Activated CD4-positive, alpha-beta T cell treated with anti-CD3 and anti-CD28 coated beads, Interleukin-2, amount 10 ng/mL, durations not matched to agents 24 days and 14 days (primary cell): ENCODE measurements around the gene KRT73. TPM values are rescaled to one million over a fixed set of nuclear protein-coding genes. Genes with fewer than 3 reads are reported as not detected.

Experiments
- DNase-seq: peaks from one replicate; pipeline ENCODE4 v3.0.0; 2022
- H3K27ac Mint-ChIP-seq: one replicate; pipeline ENCODE4 v1.8.0; 2022; ENCODE audit warnings: mild to moderate bottlenecking, mixed read lengths
- H3K27me3 Mint-ChIP-seq: one replicate; pipeline ENCODE4 v1.8.0; 2022; ENCODE audit warnings: mixed read lengths
- H3K36me3 Mint-ChIP-seq: one replicate; pipeline ENCODE4 v1.8.0; 2022; ENCODE audit warnings: low read depth, mild to moderate bottlenecking, mixed read lengths
- H3K4me1 Mint-ChIP-seq: one replicate; pipeline ENCODE4 v1.8.0; 2021; ENCODE audit warnings: mixed read lengths
- H3K4me3 Mint-ChIP-seq: one replicate; pipeline ENCODE4 v1.8.0; 2022; ENCODE audit warnings: mild to moderate bottlenecking, moderate library complexity, mixed read lengths
- H3K9me3 Mint-ChIP-seq: one replicate; pipeline ENCODE4 v1.8.0; 2021; ENCODE audit warnings: mixed read lengths
- intact Hi-C: fragments of 100-400 bp; cut with micrococcal nuclease; formaldehyde crosslinking; loops from one replicate; pipeline ENCODE4 v1.15.1; 2023
- total RNA-seq: library from RNA; stranded (reverse); gene quantifications from 2 replicates; pipeline ENCODE4 v1.2.3, GENCODE V29; 2022

KRT73 gene
- total RNA-seq, 1 donor from 2014 or later: not detected

DNA sequence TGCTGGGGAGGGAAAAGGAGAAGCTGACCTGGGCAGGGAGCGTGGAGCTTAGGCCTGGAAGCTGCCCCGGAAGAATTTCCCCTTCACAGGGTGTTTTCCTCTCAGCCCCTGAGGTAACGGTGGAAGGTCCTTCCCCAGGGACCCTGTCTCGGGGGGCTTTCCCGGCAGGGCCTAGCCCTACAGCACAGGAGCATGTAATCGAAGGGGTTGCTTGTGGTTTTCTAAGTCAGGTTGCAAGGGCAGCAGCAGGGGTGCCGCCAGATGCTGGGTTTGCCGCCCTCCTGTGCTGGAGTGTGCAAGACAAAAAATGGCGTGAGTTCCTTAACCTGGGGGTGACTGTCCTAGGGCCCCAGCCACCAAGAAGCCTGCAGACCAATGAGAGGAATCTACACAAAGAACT, 43.1 kb downstream of the KRT73 start:
- Mint-ChIP-seq H3K9me3 (no peaks in the 10 kb centered on the region), H3K4me1 (no peaks in the 10 kb centered on the region), H3K4me3 (no peak overlapping the region), H3K27me3 (peaks cover 3% of the 10 kb centered on the region), H3K36me3 (no peaks in the 10 kb centered on the region), H3K27ac (no peak overlapping the region)
- intact Hi-C loops: no loop called here
- no peak for DNase-seq

DNA sequence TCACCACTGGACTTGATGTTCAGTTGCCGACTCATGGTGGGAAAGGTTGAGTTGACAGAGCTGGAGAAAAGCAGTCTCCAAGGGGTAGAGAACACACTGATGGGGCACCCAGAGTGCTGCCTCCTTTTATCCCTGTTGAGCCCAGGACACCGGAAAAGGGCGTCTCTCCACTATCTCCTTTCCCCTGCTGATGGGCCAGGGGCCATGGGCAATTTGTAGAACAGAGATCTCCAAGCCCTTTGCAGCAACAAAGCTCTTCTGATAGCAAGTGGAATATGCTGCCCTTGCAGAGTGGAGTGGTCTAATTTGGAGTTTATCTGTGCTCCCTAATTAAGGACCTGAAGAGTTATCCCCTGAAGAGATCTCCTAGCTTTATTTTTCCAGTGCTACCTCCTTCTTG, 44.6 kb downstream of the KRT73 start, which contains the start of gene KRT74:
Gene KRT74, minus strand, starts transcription at position 101 of the 400 bp plus-strand sequence. Its CDS starts 66 bp downstream, at position 35.
- intact Hi-C loops: no loop called here
- H3K27ac Mint-ChIP-seq: no peak within 1 kb of the TSS
- no peaks in the 10 kb centered on the region for H3K27me3 Mint-ChIP-seq
- H3K9me3 Mint-ChIP-seq: no peaks in the 10 kb centered on the region
- DNase-seq: no peak
- no peak within 1 kb of the TSS for H3K4me3 Mint-ChIP-seq
- no peaks in the 10 kb centered on the region for H3K36me3 Mint-ChIP-seq
- H3K4me1 Mint-ChIP-seq: no peaks in the 10 kb centered on the region

DNA sequence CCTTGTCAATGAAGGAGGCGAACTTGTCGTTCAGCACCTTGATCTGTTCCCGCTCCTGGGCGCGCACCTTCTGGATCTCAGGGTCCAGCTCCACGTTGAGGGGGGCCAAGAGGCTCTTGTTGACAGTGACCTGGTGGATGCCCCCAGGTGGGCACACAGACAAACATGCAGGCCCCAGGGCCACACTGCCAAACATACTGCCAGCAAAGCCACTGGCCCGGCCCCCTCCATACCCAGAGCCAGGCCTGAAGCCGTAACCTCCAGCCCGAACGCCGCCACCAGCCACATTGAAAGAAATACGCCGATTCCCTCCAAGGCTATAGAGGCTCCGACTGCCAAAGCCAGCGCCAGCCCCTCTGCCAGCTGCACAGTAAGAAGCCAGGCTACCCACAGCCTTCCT, 45.1 kb downstream of the KRT73 start:
- intact Hi-C loops: no loop called here
- H3K27ac Mint-ChIP-seq: no peak overlapping the region
- DNase-seq: no peak
- no peak overlapping the region for H3K4me3 Mint-ChIP-seq
- no peaks in the 10 kb centered on the region for H3K36me3 Mint-ChIP-seq
- no peaks in the 10 kb centered on the region for H3K27me3 Mint-ChIP-seq
- H3K4me1 Mint-ChIP-seq: no peaks in the 10 kb centered on the region
- H3K9me3 Mint-ChIP-seq: no peaks in the 10 kb centered on the region

DNA sequence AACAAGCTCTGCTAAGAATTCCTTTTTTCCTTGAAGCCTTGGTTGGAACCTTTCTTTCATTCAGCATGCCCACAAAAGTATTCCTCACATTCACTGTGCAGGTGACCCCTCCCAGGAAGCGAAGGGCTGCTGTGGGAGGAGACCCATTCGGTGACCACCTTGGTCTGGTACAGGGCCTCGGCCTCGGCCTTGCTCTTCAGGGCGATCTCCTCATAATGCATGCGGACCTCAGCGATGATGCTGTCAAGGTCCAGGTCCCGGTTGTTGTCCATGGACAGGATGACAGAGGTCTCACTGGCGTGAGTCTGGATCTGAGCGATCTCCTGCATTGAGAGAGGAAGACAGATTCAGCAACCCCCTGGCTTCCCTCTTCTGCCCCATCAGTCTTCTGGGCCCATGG, 47.8 kb downstream of the KRT73 start:
- intact Hi-C loops: no loop called here

DNA sequence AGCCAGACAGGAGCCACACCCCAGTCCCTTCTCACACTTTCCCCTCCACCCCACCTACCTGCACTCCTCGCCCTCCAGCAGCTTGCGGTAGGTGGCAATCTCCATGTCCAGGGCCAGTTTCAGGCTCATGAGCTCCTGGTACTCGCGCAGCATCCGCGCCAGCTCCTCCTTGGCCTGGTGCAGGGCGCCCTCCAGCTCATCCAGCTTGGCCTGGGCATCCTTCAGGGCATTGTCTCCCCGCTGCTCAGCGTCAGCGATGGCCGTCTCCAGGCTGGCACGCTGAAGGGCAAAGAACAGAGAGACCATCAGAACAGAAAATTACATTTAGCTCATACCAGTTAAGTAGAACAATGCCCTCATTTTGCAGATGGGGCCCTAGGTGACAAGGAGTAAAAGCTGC, 50.2 kb downstream of the KRT73 start:
- H3K4me3 Mint-ChIP-seq: no peak overlapping the region
- intact Hi-C loops: no loop called here
- no peaks in the 10 kb centered on the region for H3K9me3 Mint-ChIP-seq
- no peak overlapping the region for H3K27ac Mint-ChIP-seq
- H3K27me3 Mint-ChIP-seq: peaks cover 13% of the 10 kb centered on the region
- H3K4me1 Mint-ChIP-seq: no peaks in the 10 kb centered on the region
- DNase-seq: no peak
- H3K36me3 Mint-ChIP-seq: no peaks in the 10 kb centered on the region

More for the DNA sequence above, 47.8 kb downstream of the KRT73 start:
- H3K27me3 Mint-ChIP-seq: peaks cover under 1% of the 10 kb centered on the region
- DNase-seq: no peak
- H3K9me3 Mint-ChIP-seq: no peaks in the 10 kb centered on the region
- no peak overlapping the region for H3K27ac Mint-ChIP-seq
- no peak overlapping the region for H3K4me3 Mint-ChIP-seq
- H3K36me3 Mint-ChIP-seq: no peaks in the 10 kb centered on the region
- H3K4me1 Mint-ChIP-seq: no peaks in the 10 kb centered on the region

DNA sequence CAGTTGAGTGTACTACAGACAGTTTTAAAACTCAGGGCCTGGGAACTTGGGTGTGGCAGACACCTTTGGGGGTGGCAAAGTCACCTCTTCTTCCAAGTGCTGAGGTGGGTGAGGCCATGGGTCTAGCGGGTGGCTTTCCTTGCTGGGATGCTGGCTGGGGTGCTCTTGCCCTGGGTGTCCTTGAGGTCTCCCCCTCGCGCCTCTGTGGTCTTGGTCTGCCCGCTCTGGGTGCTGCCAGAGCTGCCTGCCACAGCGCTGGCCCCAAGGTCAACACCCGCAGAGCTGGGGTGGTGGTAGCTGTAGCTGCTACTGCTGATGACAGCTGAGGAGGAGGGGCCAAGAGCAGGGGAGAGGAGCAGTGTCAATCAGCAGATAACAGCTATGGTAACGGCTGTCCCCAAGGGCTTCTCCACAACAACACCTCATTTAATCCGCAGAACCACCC, 51.5 kb downstream of the KRT73 start:
- no peaks in the 10 kb centered on the region for H3K9me3 Mint-ChIP-seq
- H3K36me3 Mint-ChIP-seq: no peaks in the 10 kb centered on the region
- DNase-seq: no peak
- H3K27ac Mint-ChIP-seq: no peak overlapping the region
- H3K27me3 Mint-ChIP-seq: peaks cover 13% of the 10 kb centered on the region
- no peak overlapping the region for H3K4me3 Mint-ChIP-seq
- no peaks in the 10 kb centered on the region for H3K4me1 Mint-ChIP-seq
- intact Hi-C loops: no loop called here

DNA sequence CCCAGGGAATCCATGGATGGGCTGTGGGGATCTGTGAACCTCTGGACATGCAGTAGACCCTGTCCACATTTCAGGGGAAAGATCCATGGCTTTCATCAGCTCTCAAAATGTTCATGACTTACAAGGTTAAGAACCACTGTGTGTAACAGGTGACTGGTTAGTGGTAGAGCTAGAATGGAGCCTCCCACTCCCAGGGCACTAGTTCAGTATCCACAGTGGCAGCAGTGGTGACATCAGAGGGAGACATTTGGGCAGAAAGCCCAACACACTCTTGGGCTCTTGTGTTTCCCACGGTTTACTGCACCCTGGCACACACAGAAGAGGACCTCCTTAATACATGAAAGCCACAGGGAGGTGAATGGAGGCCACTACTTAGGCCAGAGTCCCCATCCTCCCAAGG, 53.8 kb downstream of the KRT73 start:
- Mint-ChIP-seq H3K9me3 (no peaks in the 10 kb centered on the region), H3K4me1 (no peaks in the 10 kb centered on the region), H3K4me3 (no peak overlapping the region), H3K36me3 (no peaks in the 10 kb centered on the region), H3K27me3 (peaks cover 21% of the 10 kb centered on the region), H3K27ac (no peak overlapping the region)
- intact Hi-C loops: no loop called here
- no peak for DNase-seq

DNA sequence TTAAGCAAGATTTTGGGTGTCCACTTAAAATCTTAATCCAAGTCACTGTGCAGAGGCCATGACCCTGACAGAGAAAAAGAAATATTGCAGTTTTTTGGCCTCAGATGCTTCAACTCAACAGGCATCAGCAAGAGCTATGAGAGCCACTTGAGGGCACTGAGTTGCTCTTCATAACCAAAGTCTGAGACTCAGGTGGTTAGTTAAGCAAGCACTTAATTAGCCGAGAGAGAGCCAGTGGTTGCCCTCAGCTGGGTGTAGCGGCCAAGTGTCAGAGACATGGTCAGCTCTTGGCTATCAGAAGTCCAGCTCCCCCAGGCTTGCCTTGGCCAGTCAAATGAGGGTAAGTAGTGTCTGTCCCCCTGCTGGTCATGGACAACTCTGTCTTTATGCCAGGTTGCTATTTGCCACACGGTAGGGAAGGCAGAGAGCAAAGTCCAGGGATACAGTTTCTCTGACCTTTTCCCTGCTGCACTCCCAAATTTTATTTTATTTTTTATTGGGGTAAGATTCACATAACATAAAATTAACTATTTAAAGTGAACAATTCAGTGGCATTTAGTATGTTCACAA, 56.4 kb downstream of the KRT73 start:
- intact Hi-C loops: no loop called here
- no peaks in the 10 kb centered on the region for H3K9me3 Mint-ChIP-seq
- no peak overlapping the region for H3K4me3 Mint-ChIP-seq
- H3K27ac Mint-ChIP-seq: no peak overlapping the region
- DNase-seq: no peak
- H3K36me3 Mint-ChIP-seq: no peaks in the 10 kb centered on the region
- peaks cover 26% of the 10 kb centered on the region for H3K27me3 Mint-ChIP-seq
- no peaks in the 10 kb centered on the region for H3K4me1 Mint-ChIP-seq

DNA sequence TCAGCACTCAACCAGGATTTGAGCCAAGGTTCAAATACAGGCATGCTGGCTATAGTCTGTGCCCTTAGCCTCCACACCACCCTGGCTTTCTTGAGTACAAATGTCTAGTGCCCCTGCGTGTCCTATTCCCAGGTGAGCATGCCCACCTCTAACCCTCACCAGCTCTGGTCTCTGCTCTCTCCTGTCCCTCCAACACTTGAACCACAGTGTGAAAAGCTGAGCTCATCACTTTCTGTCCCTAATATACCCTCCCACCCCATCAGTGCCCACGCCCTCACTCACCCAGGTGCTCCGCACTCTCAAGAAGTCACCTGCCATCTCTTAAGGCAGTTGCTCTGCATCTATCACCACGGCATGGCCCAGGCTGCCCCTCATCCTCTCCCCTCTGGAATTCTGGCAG, 58.4 kb downstream of the KRT73 start:
- DNase-seq: no peak
- no peak overlapping the region for H3K4me3 Mint-ChIP-seq
- no peaks in the 10 kb centered on the region for H3K36me3 Mint-ChIP-seq
- no peaks in the 10 kb centered on the region for H3K9me3 Mint-ChIP-seq
- no peak overlapping the region for H3K27ac Mint-ChIP-seq
- H3K27me3 Mint-ChIP-seq: peaks cover 29% of the 10 kb centered on the region
- intact Hi-C loops: no loop called here
- H3K4me1 Mint-ChIP-seq: no peaks in the 10 kb centered on the region

DNA sequence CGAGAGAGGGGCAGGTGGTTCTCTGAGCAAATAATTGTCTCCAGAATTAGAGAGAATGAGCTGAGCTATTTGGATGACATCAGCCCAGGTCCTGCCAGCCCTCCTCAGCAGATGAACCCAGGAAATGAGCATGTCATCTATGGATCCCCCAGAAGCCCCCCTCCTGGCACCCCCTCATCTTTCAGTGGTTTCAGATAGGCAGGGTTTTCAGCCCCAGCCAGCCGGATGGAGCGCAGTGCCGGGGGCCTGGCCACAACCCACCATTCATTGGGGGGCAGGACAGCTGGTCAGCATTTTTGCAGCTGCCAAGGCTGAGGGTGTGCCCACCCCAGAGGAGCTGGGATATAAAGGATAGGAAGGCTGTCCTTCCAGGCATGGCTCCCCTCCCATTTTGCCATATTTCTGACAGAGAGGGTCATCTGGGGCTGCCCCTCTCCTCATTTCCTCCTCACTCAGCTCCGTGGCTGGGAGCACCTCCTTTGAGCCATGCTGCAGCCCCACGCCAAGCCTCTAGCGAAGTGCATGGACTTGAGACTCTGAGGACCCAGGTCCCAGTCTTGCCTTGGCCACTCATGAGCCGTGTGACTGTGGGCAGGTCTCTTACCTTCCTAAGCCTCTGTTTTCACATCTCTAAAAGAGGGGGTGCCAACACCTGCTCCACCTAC, 59.4 kb downstream of the KRT73 start:
- no peak for DNase-seq
- peaks cover 24% of the 10 kb centered on the region for H3K27me3 Mint-ChIP-seq
- no peak overlapping the region for H3K4me3 Mint-ChIP-seq
- H3K36me3 Mint-ChIP-seq: no peaks in the 10 kb centered on the region
- intact Hi-C loops: no loop called here
- no peaks in the 10 kb centered on the region for H3K4me1 Mint-ChIP-seq
- no peaks in the 10 kb centered on the region for H3K9me3 Mint-ChIP-seq
- H3K27ac Mint-ChIP-seq: no peak overlapping the region

Other genes with a start within 250 kb of the KRT73 start
- not detected in 2 replicates for gene KRT84, start 232.9 kb downstream of the KRT73 start, total RNA-seq
- gene KRT82, start 212.2 kb downstream of the KRT73 start, total RNA-seq: not detected in 2 replicates
- gene KRT75, start 184.2 kb downstream of the KRT73 start, total RNA-seq: not detected in 2 replicates
- gene KRT6B, start 166.4 kb downstream of the KRT73 start, total RNA-seq: not detected in 2 replicates
- not detected in 2 replicates for gene KRT6C, start 144.8 kb downstream of the KRT73 start, total RNA-seq
- gene KRT6A, start 125.3 kb downstream of the KRT73 start, total RNA-seq: not detected in 2 replicates
- gene KRT5, start 98.2 kb downstream of the KRT73 start, total RNA-seq: not detected in 2 replicates
- gene KRT71, start 65.4 kb downstream of the KRT73 start, total RNA-seq: not detected in 2 replicates
- gene KRT74, start 44.7 kb downstream of the KRT73 start, total RNA-seq: not detected in 2 replicates
- 0.09 TPM in 1 of 2 replicates, not detected in the other for gene KRT72, start 17.1 kb downstream of the KRT73 start, total RNA-seq
- gene KRT2, start 33.7 kb upstream of the KRT73 start, total RNA-seq: not detected in 2 replicates
- gene KRT1, start 61.8 kb upstream of the KRT73 start, total RNA-seq: not detected in 2 replicates
- gene KRT77, start 85.0 kb upstream of the KRT73 start, total RNA-seq: not detected in 2 replicates
- gene KRT76, start 158.8 kb upstream of the KRT73 start, total RNA-seq: not detected in 2 replicates
- gene KRT3, start 177.6 kb upstream of the KRT73 start, total RNA-seq: 0.14 TPM in 2 replicates
- gene KRT4, start 195.6 kb upstream of the KRT73 start, total RNA-seq: not detected in 2 replicates
- 0.33 TPM in 1 of 2 replicates, not detected in the other for gene KRT79, start 215.8 kb upstream of the KRT73 start, total RNA-seq
- gene KRT78, start 230.4 kb upstream of the KRT73 start, total RNA-seq: not detected in 2 replicates